DMS79 treated with DMSO at 0.1 percent for 48 hours (cell line): ENCODE measurements around the gene FAM174C.

ENCODE experiments used
- DNase-seq: peaks from one replicate; lab custom pipeline; 2025; lab: John Stamatoyannopoulos, UW

Gene FAM174C

GRCh38 chr19:1273263-1274041 lies 1.9 kb upstream of the FAM174C start:
- DNase-seq: no peak

- no peak for DNase-seq
Measured at GRCh38 chr19:1274081-1274851, 1.1 kb upstream of the FAM174C start.

GRCh38 chr19:1274852-1275259 lies 474 bp upstream of the FAM174C start:
- DNase-seq: no peak

GRCh38 chr19:1275976-1276627 lies 772 bp downstream of the FAM174C start:
- DNase-seq: no peak

- no peak for DNase-seq
Measured at GRCh38 chr19:1276628-1277022, 1.3 kb downstream of the FAM174C start.

- DNase-seq: no peak
Measured at GRCh38 chr19:1277061-1277460, 1.7 kb downstream of the FAM174C start.

- DNase-seq: no peak
Measured at GRCh38 chr19:1278074-1278473, 2.7 kb downstream of the FAM174C start.

- DNase-seq: no peak
Measured at GRCh38 chr19:1278713-1279660, 3.7 kb downstream of the FAM174C start.

GRCh38 chr19:1279782-1280341 lies 4.5 kb downstream of the FAM174C start:
- peak; percentile 48 for DNase-seq

GRCh38 chr19:1280636-1281568 lies 5.6 kb downstream of the FAM174C start:
- DNase-seq: no peak

GRCh38 chr19:1281569-1282287 lies 6.4 kb downstream of the FAM174C start:
- DNase-seq: no peak

GRCh38 chr19:1282588-1283206 lies 7.4 kb downstream of the FAM174C start:
- DNase-seq: no peak

GRCh38 chr19:1283207-1283916 lies 8.0 kb downstream of the FAM174C start:
- no peak for DNase-seq

GRCh38 chr19:1283917-1284292 lies 8.6 kb downstream of the FAM174C start:
- DNase-seq: no peak

- DNase-seq: no peak
Measured at GRCh38 chr19:1284293-1284978, 9.1 kb downstream of the FAM174C start.

GRCh38 chr19:1284979-1285736 lies 9.8 kb downstream of the FAM174C start:
- no peak for DNase-seq

- DNase-seq: no peak
Measured at GRCh38 chr19:1285737-1286360, 10.5 kb downstream of the FAM174C start, which contains the start of gene EFNA2. TSS of gene EFNA2 (plus strand) at chr19:1285873. CDS start at chr19:1286169, 296 bp downstream.
